Embryonic facial prominence (tissue), 1 donor: ENCODE results near the gene POLG2.
"Not testable (repeated sequence)": the region's sequence is repeated elsewhere in the genome, so short reads cannot be mapped to it uniquely, and the experiment has no call there.

Source experiments
- DNase-seq: peaks from one replicate; pipeline ENCODE4 v3.0.0-alpha.2; 2016; ENCODE audit errors: extremely low spot score

POLG2 gene

DNA sequence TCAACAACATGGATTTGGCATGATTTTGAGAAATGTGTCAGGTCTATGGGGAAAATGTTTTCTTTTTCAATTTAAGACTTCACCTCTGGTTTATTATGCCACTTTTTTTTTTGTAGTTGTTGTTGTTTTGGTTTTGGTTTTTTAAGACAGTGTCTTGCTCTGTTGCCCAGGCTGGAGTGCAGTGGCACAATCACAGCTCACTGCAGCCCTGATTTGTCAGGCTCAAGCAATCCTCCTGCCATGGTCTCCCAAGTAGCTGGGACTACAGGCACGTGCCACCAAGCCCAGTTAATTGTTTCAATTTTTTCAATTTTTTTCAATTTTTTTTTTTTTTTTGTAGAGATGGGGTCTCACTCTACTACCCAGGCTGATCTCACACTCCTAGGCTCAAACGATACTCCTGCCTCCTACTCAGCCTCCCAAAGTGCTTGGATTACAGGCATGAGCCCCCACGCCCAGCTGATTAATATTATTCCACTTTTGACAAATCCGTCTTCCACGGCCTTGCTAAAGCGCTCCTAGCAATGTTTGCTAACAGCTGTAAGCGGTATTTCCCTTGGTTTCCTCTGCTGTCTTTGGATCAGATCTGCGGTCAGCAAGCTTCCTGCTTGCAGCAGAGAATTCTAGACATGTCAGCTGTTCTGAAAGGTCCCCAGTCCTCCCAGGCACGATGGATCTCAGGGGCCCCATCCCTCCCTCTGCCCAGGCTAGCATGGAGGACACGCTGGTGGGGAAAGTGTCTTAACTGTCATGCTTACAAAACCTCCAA, 54.9 kb downstream of the POLG2 start:
- no peak for DNase-seq

DNA sequence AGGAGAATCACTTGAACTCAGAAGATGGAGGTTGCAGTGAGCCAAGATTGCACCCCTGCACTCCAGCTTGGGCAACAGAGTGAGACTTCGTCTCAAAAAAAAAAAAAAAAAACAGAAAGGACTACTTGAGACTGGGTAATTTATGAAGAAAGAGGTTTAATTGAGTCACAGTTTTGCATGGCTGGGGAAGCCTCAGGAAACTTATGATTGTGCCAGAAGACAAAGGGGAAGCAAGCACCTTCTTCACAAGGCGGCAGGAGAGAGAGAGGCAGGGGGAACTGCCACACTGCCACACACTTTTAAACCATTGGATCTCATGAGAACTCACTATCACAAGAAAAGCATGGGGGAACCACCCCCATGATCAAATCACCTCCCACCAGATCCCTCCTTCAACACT, 56.9 kb downstream of the POLG2 start:
- no peak for DNase-seq

DNA sequence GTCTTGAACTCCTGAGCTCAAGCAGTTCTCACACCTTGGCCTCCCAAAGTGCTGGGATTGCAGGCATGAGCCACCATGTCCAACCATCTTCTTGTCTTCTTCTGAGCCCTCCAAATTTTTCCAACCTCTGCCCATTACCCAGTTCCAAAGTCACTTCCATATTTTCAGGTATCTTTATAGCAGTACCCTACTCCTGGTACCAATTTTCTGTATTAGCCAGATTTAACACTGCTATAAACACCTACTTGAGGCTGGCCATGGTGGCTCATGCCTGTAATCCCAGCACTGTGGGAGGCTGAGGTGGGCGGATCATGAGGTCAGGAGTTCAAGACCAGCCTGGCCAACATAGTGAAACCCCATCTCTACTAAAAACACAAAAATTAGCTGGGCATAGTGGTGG, 57.3 kb downstream of the POLG2 start:
- not testable (repeated sequence) for DNase-seq

DNA sequence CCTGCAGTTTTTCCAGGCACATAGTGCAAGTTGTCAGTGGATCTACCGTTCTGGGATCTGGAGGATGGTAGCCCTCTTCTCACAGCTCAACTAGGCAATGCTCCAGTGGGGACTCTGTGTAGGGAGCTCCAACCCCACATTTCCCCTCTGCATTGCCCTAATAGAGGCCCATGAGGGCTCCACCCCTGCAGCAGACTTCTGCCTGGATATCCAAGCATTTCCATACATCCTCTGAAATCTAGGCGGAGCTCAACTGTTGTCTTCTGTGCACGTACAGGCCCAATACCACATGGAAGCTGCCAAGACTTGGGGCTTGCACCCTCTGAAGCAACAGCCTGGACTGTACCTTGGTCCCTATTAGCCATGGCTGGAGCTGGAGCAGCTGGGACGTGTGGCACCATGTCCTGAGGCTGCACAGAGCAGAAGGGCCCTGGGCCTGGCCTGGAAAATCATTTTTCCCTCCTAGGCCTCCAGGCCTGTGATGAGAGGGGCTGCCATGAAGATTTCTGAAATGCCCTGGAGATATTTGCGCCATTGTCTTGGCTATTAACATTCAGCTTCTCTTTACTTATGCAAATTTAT, 58.8 kb downstream of the POLG2 start:
- DNase-seq: no peak

DNA sequence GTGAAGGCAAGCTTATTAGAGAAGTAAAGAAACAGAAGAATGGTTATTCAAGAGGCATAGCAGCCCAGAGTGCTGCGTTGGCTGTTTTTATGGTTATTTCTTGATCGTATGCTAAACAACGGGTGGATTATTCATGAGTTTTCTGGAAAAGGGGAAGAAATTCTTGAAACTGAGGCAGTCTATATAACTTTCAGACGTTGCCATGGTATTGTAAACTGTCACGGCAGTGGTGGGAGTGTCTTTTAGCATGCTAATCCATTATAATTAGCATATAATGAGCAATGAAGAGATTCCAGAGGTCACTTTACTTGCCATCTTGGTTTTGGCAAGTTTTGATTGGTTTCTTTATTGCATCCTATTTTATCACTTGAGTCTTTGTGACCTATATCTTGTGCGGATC, 65.3 kb downstream of the POLG2 start:
- DNase-seq: no peak

DNA sequence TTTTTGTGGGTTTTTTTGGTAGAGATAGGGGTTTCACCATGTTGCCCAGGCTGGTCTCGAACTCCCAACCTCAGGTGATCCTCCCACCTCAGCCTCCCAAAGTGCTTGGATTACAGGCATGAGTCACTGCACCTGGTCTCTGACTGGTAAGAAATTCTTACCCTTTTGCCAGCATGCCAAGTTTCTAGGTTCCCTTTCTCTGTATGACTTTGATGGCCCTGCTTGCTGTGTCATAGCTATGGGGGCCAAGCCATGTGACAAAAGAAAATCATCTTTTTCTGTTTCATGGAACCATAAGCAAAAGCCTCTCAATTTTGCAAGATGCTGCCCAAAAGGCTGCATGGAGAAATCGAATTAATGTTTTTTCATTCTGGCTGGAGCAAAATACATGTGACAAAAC, 66.8 kb downstream of the POLG2 start:
- DNase-seq: not testable (repeated sequence)

DNA sequence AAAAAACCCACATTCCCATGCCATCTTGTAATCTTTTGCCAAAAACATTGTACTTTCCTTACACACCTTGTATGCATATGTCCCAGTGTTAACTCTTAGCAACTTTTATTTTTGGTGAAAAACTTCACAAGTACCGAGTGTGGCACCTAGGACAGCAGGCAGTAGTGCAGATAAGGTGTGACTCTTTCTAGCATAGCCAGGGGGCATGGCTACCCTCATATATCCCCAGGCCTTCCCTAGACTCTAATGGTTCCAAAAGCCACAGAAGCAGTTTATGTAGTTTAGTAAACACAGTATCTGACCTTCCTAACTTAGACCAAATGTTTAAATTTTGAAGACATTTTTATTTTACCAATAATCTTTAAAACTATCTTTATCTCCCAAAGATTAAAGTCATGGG, 68.4 kb downstream of the POLG2 start:
- no peak for DNase-seq
